ENCODE data around the gene HCN4.
"Not testable (repeated sequence)": the region's sequence is repeated elsewhere in the genome, so short reads cannot be mapped to it uniquely, and the experiment has no call there.

HCN4 gene

DNA sequence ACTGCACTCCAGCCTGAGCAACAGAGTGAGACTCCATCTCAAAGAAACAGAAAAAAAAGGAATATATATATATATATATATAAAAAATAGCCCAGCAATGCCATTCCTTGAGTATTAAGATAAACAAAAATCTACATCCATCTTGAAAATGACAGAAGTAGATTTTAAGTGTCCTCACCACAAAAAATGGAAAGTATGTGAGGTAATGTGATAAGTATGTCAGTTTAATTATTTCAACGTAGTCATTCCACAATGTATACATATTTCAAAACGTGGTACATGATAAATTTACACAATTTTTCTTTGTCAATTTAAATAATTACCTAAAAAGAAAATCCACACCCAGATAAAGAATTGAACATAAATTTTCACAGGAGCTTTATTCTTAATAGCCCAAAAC lies 54.9 kb downstream of the HCN4 start:
- Mint-ChIP-seq H3K4me1 (peaks cover 5% of the 10 kb centered on the region), H3K36me3 (no peaks in the 10 kb centered on the region), H3K27ac (no peak overlapping the region), H3K4me3 (no peak overlapping the region), H3K9me3 (no peaks in the 10 kb centered on the region)
- DNase-seq (ENCODE audit: low spot score in 2 of 2) (no peak), ATAC-seq (no peak)

DNA sequence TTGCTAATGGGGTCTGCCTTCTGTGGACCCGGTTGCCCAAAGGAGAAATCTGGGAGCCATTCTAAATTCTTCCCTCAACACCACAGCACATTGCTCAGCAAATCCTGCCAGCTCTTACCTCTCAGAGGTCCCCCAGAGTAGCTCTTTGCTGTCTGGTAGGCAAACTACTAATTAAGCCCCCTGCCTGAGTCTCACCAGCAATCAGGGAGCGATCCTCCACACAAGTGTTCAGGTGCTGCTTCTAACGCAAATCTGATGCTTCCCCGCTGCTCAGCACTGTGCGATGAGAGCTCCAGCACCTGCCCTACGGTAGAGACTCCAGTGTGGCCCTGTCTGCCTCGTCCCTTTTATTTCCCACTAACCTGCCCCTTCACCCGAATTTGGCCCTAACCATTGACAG lies 60.5 kb downstream of the HCN4 start:
- Mint-ChIP-seq H3K9me3 (no peaks in the 10 kb centered on the region), H3K27ac (no peak overlapping the region), H3K4me1 (no peaks in the 10 kb centered on the region), H3K36me3 (no peaks in the 10 kb centered on the region), H3K4me3 (no peak overlapping the region)
- DNase-seq (ENCODE audit: low spot score in 2 of 2) = no peak
- ATAC-seq = no peak

DNA sequence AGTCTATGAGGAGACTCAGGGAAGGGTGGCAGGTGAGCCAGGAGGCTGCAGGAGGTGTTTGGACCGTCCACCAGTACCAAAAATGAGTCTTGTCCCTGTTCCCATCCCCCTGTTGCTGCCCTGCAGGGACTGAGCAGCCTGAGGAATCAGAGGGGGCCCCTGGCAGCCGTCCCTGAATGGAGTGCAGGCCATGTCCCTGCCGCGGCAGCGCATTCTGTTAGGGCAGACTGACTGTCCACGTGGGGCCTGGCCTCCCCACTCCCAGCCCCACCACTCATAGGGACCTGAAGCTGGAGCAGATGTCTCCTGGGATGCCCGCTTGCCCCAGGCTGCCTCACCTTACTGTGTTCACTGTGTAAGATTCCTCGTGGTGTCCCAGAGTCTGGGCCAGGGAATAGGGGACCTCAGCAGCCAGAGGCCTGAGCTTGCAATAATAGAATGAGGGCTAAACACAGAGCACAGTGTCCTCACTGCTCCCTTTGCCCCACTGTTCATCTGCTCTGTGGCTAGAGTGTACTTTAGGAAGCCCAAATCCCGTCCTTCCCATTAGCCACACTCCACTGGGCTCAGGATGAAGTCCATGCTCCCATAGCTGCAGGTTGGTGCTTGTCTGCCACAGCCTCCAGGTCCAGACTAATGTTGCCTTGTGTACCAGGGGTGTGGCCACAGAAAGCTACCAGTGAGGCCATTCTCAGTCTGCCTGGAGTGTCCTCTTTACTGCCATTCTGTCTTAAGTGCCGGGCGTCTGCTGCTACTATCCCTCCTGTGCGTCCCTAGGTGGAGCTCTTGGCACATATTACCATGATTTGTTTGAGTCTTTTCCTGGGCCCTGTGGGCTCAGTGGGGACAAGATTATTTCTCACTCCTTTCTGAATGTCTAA lies 63.2 kb downstream of the HCN4 start:
- peak; percentile 64 for ATAC-seq

DNA sequence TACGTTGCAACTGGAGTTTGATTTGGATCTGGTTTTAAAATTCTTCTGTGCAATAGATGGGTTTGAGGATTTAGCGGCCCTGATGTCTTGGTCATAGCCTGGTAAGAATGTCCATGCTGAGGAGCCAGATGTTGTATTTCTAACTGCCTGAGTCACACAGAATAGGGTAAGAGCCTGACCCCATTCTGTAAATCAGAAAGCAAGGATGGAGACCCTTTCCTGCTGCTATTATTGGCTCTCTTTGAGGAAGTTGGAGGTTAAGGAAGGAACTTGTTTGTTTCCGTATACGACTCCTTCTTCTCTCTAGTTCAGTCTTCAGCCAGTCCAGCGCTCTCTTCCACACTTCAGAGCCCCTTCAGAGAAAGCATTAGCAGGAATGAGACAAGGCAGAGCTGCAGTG lies 65.1 kb downstream of the HCN4 start:
- Mint-ChIP-seq H3K9me3 (no peaks in the 10 kb centered on the region), H3K4me1 (peaks cover 7% of the 10 kb centered on the region), H3K4me3 (no peak overlapping the region), H3K27ac (no peak overlapping the region), H3K36me3 (peaks cover 27% of the 10 kb centered on the region)
- no peak for DNase-seq (ENCODE audit: low spot score in 2 of 2)
- ATAC-seq = no peak

More for the DNA sequence above, 63.2 kb downstream of the HCN4 start:
- Mint-ChIP-seq H3K36me3 (peaks cover 16% of the 10 kb centered on the region), H3K4me1 (peaks cover 7% of the 10 kb centered on the region), H3K4me3 (no peak overlapping the region), H3K27ac (no peak overlapping the region), H3K9me3 (no peaks in the 10 kb centered on the region)
- no peak for DNase-seq (ENCODE audit: low spot score in 2 of 2)

DNA sequence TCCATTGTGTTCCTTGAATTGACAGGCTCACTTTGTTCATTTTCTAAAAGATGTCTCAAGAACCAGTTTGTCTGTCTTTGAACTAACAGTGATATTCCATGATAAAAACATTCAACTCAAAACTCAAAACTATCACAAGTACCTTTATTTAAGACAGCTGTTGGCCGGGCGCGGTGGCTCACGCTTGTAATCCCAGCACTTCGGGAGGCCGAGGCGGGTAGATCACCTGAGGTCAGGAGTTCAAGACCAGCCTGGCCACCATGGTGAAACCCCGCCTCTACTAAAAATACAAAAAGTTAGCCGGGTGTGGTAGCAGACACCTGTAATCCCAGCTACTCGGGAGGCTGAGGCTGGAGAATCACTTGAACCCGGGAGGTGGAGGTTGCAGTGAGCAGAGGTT lies 68.5 kb downstream of the HCN4 start:
- H3K4me3 Mint-ChIP-seq; ATAC-seq; H3K9me3 Mint-ChIP-seq; H3K4me1 Mint-ChIP-seq; H3K27ac Mint-ChIP-seq; DNase-seq (ENCODE audit: low spot score in 2 of 2): not testable (repeated sequence)
- H3K36me3 Mint-ChIP-seq = peaks cover 27% of the 10 kb centered on the region

DNA sequence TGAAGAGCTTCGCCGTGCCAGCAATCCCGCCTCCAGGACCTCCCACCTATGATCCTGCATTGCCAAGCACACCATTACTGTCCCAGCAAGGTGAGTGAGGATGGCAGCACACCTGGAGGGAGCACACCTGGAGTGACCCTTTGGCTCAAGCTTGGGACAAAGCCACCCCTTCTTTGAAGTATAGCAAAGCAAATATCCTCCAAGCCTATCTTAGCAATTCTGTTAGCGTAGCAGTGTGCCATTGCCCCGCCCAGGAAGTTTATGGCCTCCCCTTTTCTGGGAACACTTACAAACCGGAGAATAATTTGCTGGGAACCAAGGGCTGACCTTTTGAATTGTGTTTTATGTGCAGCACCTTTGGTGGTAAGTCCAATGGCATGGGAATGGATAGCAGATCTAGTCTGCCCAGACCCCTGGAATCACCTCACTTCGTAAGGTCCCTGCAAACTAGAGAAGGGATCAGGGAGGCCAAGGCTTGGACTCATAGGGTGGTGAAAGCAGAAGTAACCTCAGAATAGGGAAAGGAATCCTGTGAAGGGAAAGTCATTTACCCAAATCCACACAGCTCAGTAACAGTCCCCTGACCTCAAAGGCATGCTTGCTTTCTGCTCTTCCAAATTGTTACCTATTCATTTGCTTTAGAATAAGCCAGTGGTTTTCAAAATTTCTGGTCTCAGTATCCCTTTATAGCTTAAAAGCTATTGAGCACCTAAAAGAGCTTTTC lies 70.1 kb downstream of the HCN4 start:
- Mint-ChIP-seq H3K27ac (no peak overlapping the region), H3K4me1 (peaks cover 7% of the 10 kb centered on the region), H3K36me3 (peaks cover 27% of the 10 kb centered on the region), H3K9me3 (no peaks in the 10 kb centered on the region), H3K4me3 (no peak overlapping the region)
- no peak for DNase-seq (ENCODE audit: low spot score in 2 of 2)
- no peak for ATAC-seq

DNA sequence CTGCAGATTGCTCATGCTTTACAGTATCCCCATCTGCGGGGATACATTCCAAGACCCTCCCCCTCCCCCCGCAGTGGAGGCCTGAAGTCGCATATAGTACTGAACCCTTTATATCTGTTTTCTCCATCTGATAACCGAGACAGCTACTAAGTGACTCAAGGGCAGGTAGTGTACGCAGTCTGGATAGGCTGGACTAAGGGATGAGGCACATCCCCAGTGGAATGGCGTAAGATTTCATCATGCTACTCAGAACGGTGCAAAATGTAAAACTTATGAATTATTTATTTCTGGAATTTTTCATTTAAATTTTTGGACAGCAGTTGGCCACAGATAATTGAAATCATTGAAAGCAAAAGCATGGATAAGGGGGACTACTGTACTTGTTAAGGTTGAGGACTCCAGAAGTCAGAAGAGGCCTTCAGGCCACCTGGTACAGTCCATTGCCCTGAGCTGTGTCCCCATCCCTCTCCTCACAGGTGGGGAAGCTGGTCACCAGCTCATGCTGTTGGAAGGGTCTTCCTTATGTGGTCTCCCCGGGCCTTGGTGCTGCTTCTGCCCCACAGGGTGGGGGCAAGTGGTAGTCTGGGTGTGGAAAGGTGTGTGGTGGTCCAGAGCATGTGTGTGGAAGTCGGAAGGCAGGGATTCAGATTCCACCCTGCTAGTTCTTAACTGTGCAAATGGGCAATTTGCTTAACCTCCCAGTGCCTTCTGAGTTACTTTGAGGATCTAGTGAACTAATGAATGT lies 72.0 kb downstream of the HCN4 start:
- Mint-ChIP-seq H3K4me1 (no peaks in the 10 kb centered on the region), H3K4me3 (no peak overlapping the region), H3K36me3 (peaks cover 17% of the 10 kb centered on the region), H3K9me3 (no peaks in the 10 kb centered on the region), H3K27ac (no peak overlapping the region)
- DNase-seq (ENCODE audit: low spot score in 2 of 2) = no peak
- no peak for ATAC-seq

DNA sequence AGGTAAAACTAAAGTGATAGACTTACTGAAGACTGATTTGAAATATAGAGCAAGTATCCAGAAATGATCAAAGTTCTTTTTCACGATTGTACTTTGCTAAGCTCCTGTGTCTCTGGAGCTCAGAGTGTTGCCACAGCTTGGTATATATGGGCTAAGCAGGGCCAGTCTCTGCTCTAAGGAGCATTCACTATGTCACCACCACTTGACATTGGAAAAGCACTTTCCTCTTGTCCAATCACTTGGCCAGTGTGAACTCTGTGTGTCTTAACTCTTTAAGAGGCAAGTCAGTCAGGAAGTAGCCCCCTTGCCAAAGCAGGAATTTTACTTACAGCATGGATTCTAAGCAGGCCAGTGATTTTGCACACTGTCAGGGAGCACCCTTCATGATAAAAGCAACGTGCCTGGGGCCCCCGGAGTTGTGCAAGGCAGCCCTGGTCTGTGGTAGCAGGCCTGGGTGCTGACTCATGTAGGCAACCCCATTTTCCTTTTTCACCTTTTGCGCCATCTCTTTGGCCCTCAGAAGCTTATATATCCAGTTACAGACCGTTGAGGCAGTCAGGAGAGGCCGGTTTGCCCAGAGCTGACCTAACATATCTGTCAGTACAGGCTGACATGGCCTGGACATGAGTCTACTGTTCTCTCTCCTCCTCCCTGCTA lies 73.0 kb downstream of the HCN4 start:
- no peak overlapping the region for H3K4me3 Mint-ChIP-seq
- H3K36me3 Mint-ChIP-seq = peaks cover 11% of the 10 kb centered on the region
- no peak for DNase-seq (ENCODE audit: low spot score in 2 of 2)
- H3K9me3 Mint-ChIP-seq = no peaks in the 10 kb centered on the region
- H3K27ac Mint-ChIP-seq = no peak overlapping the region
- no peaks in the 10 kb centered on the region for H3K4me1 Mint-ChIP-seq
- ATAC-seq = peak; percentile 36

DNA sequence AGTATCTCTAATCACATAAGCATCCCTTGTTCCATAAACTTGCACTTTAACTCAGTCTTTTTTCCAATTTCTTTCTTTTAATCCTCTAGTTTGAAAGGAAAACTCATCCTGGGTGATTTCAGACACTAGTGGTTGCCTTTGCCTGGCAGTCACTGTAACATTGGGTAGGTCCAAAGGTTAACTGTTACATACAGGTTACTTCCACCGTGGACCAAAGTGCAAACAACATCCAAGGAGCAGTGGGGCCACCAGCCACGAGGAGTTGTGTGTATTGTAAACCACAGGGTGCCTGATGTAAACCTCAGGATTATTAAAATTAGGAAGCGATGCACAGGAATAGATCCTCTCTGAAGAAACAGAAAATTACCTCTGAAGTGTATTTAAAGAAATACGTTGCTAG lies 75.0 kb downstream of the HCN4 start:
- no peak for DNase-seq (ENCODE audit: low spot score in 2 of 2)
- Mint-ChIP-seq H3K4me1 (no peaks in the 10 kb centered on the region), H3K9me3 (no peaks in the 10 kb centered on the region), H3K27ac (no peak overlapping the region), H3K4me3 (no peak overlapping the region), H3K36me3 (peaks cover 12% of the 10 kb centered on the region)
- ATAC-seq = no peak

DNA sequence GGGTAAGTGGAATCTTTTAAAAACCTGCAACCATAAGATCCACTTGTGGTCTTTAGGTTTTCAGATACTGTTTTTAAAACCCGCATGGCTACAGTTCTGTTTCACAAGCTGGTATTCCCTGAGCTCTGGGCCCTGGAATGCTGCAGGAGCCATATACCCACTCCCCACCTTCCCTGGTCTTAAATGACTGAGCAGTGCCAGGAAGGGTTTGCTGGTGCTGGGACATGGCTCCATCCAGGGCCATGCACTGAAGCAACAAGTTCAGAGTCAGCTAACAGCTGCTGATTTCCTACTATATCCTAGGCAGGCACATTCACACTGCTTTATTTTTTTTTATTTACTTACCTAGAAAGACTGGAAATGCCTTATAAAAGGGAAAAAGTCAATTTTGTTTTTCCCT lies 77.3 kb downstream of the HCN4 start:
- no peak for DNase-seq (ENCODE audit: low spot score in 2 of 2)
- ATAC-seq = no peak
- H3K4me1 Mint-ChIP-seq = peaks cover 7% of the 10 kb centered on the region
- H3K36me3 Mint-ChIP-seq = peaks cover 14% of the 10 kb centered on the region
- H3K27ac Mint-ChIP-seq = no peak overlapping the region
- H3K9me3 Mint-ChIP-seq = no peaks in the 10 kb centered on the region
- H3K4me3 Mint-ChIP-seq = no peak overlapping the region

DNA sequence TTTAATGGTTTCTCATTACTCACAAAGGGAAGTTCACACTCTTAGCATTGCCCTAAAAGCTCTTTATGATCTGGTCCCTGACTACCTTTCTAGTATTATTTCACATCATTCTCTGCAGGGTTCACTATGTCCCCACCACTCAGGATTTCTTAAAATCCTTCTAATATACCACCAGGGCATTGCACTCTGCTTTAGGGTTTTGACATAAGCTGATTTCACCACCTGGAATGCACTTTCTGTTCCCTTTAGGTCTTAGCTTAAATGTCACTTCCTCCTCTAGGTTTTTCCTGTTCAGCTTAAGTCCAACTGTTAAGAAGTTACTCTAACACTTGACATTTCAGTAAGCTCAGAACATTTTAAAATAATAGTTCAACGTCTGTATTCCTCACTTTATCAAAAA lies 81.7 kb downstream of the HCN4 start:
- DNase-seq (ENCODE audit: low spot score in 2 of 2) (no peak), ATAC-seq (no peak)
- peaks cover 19% of the 10 kb centered on the region for H3K4me1 Mint-ChIP-seq
- peaks cover 14% of the 10 kb centered on the region for H3K36me3 Mint-ChIP-seq
- no peak overlapping the region for H3K4me3 Mint-ChIP-seq
- no peaks in the 10 kb centered on the region for H3K9me3 Mint-ChIP-seq
- no peak overlapping the region for H3K27ac Mint-ChIP-seq

DNA sequence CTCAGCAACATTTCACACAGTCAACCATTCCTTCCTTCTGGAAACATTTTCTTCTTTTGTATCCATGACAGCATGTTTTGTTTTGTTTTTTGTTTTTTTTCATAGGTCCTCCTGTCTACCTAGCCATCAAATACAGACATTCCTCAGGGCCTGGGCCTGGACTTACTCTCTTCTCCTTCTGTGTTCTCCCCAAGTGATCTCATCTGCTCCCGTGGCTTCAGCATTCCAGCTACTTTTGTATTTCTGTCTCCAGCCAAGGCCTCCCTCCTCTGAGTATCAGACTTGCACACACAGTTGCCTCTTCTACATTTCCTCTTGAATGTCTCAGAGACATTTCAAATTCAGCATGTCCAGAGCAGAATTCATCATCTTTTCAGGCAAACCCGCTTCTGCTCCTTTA lies 82.4 kb downstream of the HCN4 start:
- no peak for ATAC-seq
- H3K9me3 Mint-ChIP-seq = no peaks in the 10 kb centered on the region
- no peak for DNase-seq (ENCODE audit: low spot score in 2 of 2)
- peak overlapping the region; percentile 29 for H3K27ac Mint-ChIP-seq
- no peak overlapping the region for H3K4me3 Mint-ChIP-seq
- peaks cover 19% of the 10 kb centered on the region for H3K4me1 Mint-ChIP-seq
- H3K36me3 Mint-ChIP-seq = peaks cover 14% of the 10 kb centered on the region

DNA sequence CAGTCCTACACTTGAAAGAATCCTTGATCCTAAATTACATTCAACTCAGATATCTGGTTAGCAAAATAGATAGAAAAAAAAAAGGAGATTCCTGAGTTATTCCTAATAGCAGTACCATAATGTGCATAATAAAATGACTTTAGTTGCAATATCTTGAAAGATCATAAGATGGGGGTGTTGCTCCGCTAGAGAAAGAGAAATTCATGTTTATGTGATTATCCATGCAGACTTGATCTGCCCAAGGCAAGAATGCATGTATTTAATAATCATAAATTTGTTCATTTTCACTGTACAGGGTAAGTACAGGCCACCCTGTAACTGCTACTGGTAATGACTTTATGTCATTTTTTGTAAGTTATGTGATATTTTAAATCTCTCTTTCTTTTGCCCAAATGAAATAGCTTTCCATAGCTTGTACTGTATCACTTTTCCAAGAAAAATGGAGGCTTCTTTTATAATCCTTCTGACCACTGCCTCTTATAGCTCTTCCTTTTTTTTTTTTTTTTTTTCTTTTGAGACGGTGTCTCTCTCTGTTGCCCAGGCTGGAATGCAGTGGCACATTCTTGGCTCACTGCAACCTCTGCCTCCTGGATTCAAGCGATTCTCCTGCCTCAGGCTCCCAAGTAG lies 84.6 kb downstream of the HCN4 start:
- DNase-seq (ENCODE audit: low spot score in 2 of 2) (no peak), ATAC-seq (no peak)
- H3K36me3 Mint-ChIP-seq = peaks cover 15% of the 10 kb centered on the region
- no peak overlapping the region for H3K4me3 Mint-ChIP-seq
- H3K4me1 Mint-ChIP-seq = peaks cover 19% of the 10 kb centered on the region
- H3K9me3 Mint-ChIP-seq = no peaks in the 10 kb centered on the region
- H3K27ac Mint-ChIP-seq = no peak overlapping the region

DNA sequence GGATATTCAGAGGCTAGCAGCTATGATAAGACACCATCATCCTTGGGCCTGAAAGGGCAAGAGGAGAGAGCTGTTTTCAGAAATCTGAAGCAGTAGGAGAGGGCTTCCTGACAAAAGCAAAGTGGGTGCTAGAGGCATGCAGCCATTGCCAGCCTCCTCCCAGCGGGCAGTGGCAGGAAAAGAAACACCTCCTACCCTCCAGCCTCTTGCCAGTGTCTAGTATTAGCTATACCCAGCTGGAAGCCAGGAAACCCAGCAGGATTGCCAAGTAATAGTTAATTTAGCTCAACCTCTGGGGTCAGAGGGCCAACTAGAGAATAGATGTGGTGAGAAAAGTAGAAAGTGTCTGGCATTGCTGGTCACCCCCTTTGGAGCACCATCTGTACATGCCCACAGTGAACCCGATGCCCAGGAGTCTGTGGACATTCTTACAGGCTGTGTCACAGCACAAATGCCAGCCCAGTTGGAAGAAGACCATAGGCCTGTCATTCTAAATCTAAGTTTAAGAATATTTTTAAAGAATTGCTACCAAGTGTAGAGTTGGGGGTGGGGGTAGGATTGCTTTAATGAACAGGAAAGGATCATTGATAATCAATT lies 85.3 kb downstream of the HCN4 start:
- H3K9me3 Mint-ChIP-seq = no peaks in the 10 kb centered on the region
- ATAC-seq (no peak), DNase-seq (ENCODE audit: low spot score in 2 of 2) (no peak)
- peaks cover 11% of the 10 kb centered on the region for H3K36me3 Mint-ChIP-seq
- no peak overlapping the region for H3K4me3 Mint-ChIP-seq
- no peak overlapping the region for H3K27ac Mint-ChIP-seq
- H3K4me1 Mint-ChIP-seq = peaks cover 19% of the 10 kb centered on the region

Measured in stimulated activated effector memory CD8-positive, alpha-beta T cell treated with anti-CD3 and anti-CD28 coated beads, Interleukin-12 subunit alpha, Interleukin-12 subunit beta, amount 100 ng/mL, for 72 hours (primary cell).